Ammon's horn (tissue), 1 donor: ENCODE data around the gene CRIP1.
A peak's percentile ranks its signal among the peaks of the same experiment; 100 is the strongest.

ENCODE experiments used
- DNase-seq: peaks from one replicate; pipeline ENCODE4 v3.0.0-alpha.2; 2016; ENCODE audit warnings: low spot score

Gene CRIP1

GRCh38 chr14:105492971-105493871 is 6.5 kb downstream of the CRIP1 start:
- no peak for DNase-seq

- no peak for DNase-seq
These were observed 7.4 kb downstream of the CRIP1 start for GRCh38 chr14:105493921-105494605.

DNA sequence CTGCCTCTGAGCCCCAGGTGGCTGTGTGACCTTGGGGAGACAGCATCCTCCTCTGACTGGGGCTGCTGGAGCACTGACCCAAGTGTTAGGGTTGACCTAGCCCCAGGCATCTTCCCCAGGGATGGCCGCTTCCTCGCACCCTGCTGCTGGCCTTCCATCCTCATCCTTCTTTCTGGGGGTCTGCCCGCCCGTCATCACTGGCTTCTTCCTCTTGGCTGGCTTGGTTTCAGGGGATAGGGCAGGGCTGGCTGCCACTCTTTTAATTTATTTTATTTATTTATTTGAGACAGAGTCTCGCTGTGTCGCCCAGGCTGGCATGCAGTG is 7.9 kb downstream of the CRIP1 start:
- DNase-seq: no peak

DNA sequence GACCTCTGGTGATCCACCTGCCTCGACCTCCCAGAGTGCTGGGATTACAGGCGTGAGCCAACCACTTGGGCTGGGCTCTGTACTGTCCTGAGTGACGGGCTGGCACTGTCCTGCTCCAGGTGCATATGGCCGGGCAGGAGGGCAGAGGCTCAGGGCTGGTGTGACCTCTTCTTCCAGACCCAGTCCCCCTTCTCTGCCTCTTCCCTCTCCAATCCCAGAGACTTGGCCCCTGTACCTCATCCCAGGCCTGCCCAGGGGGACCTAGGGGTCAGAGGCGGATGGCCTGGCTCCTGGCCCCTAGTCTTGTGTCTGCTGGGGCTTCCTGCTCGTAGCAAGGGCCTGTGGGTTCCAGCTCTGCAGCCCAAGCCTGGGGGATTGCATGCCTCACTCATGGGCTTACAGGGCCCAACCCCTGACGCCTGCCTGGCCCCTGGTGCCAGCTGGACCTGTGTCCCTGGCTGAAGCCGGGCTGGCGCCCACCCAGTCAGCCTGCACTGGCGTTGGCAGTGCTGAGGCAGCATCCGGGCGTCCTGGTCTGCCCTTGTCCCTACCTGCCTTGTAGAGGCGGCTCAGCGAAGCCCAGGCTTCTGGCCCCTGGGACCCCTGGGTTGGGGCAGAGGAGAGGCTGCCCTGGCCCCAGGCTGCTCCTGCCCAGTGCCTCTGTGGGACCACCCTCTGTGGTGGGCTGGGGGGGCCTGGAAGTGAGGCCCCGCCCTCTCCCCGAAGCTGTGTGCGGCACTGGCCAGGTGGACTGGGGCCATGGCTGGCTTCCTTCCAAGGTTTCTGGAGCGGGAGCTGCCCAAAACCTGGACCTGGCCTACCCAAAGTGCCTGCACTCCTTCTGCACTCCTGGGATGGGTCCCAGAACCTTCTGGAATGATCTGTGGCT is 8.7 kb downstream of the CRIP1 start:
- no peak for DNase-seq

GRCh38 chr14:105495990-105496830 is 9.5 kb downstream of the CRIP1 start:
- DNase-seq: no peak

DNA sequence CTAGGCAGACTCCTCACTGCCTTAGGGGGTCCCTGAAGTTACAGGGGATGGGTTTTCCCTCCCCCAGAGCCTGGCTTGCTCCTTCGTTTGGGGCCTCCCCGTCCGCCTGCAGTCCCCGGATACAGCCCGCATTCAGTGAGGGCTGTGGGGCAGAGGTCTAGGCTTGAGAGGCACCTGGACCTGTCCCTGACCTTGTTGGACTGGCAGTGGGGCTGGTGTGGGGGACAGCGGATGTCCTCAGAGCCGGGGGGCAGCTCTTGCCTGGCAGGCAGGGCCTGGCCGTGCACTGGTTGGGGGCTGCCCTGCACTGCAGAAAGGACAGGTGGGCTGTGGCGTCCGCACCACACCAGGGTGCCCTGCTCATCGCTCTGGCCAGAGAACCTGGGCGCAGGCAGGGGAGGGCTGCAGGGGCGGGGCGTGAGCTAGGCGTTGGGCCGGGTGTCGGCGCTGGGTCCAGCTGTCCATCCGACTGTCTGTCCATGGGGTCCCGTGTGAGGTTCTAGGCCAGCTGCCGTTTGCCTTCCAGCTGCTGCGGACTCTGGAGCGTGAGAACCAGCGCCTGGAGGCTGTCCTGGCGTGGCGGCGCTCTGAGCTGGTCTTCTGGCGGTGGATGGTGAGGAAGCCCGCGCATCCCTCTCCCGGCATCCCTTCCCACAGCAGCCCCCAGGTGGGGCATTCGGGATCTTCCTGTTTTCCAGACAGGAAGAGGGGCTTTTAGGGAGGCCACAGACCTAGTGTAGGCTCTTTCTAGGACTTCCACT is 10.3 kb downstream of the CRIP1 start:
- no peak for DNase-seq

GRCh38 chr14:105497671-105498429 is 11.2 kb downstream of the CRIP1 start:
- no peak for DNase-seq

DNA sequence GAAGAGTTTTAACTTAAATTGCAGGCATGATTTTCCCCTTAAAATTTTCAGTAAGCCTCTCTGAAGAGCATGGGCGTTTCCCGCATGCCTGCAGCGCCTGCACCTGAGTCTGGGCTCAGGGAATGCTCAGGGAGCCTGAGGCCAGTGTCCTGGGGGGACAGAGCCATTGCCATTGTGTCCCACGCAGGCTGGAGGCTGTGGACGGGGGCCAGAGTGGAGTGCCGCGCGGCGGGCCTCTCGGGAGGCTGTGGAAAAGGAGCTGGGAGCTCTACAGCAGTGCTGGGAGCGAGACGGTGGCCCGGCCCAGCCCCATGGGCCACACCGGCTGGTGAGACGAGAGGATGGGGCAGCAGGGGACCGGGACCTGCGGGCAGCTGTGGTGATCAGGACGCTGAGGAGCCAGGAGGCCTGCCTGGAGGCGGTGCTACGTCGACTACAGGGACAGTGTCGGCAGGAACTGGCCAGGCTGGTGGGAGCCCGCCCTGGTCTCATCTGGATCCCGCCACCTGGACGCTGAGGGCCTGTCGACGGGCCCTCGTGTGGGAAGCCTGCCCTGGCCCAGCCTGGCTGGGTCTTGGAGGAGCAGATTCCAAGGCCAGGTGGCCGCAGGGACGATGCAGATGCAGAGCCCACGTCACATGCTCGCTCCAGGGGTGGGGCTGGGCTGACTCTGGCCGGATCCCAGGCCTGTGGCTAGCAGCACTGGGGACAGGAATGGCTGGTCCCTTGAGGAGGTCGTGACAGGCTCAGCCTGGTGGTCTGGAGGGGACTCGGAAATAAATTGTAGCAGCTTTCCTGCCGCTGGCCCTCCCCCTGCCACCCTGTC is 12.0 kb downstream of the CRIP1 start:
- DNase-seq: peak; percentile 74

- peak; percentile 96 for DNase-seq
These were observed 12.8 kb downstream of the CRIP1 start for GRCh38 chr14:105499256-105500035.

- no peak for DNase-seq
These were observed 13.5 kb downstream of the CRIP1 start for GRCh38 chr14:105500036-105500725.

DNA sequence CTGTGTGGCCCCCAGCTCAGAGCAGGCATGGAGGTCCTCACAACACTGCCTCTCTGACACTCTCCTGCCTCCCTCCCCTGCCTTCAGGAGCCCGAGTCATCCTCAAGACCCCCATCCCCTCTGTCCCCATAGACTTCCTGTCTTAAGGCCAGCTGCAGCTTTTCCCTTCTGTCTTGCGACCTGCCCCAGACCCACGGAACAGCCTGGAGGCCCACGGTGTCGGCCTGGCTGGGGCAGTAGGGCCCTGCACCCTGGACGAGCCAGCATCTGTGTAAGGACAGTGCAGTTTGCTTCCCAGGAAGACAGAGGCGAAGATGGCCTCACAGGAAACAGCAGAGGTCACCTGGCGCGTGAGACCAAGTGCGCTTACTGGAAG is 14.0 kb downstream of the CRIP1 start:
- no peak for DNase-seq

- no peak for DNase-seq
These were observed 15.0 kb downstream of the CRIP1 start for GRCh38 chr14:105501504-105502291.

GRCh38 chr14:105502446-105503295 is 16.0 kb downstream of the CRIP1 start:
- no peak for DNase-seq

- no peak for DNase-seq
These were observed 16.6 kb downstream of the CRIP1 start for GRCh38 chr14:105503296-105503640.

DNA sequence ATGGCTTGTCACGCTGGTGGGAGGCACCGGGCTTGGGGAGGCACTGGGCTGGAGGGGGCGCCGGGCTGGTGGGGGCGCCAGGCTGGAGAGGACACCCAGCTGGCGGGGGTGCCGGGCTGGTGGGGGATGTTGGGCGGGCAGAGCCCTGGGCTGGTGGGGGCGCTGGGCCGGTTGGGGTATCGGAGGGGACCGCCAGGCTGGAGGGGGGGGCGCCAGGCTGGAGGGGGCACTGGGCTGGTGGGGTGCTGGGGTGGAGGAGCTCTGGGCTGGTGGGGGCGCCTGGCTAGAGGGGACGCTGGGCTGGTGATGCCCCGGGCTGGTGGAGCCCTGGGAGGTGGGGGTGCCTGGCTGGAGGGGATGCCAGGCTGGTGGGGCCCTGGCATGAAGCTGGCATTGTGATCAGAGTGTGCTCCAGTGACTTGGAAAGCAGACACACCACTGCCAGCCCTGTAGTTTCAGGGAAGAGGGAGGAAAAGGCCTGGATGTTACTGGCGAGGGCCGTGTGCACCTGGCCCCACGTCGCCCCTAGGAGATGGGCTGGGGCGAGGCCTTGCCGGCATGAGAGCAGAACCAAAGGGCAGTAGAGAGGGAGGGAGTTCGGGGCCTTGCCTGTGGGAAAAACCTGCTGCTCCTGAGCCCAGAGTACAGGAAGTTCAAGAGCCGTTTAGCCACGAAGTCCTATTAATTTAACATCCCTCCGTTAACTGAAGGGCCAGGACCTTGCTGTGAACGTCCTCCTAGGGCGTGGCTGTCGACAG is 17.4 kb downstream of the CRIP1 start:
- DNase-seq: no peak
